H1 (cell line): ENCODE results near the gene TXN2. TPM values are rescaled to one million over a fixed set of nuclear protein-coding genes. Genes with fewer than 3 reads are reported as not detected.

Experiments
- CHD7 ChIP-seq: fragments of 300-600 bp; sonication (generic); IDR thresholded peaks from 2 replicates; pipeline ENCODE4 v1.7.1; 2012; ENCODE audit warnings: low read length, moderate library complexity, mild to moderate bottlenecking, inconsistent platforms; ENCODE audit not compliant: insufficient replicate concordance
- polyA plus RNA-seq, 7 experiments: library from polyadenylated mRNA; depleted of rRNA in 3 of 7; stranded (reverse) in 5 of 7; unstranded in 2 of 7; fragments of >200 nt in 5 of 7; fragments of 200-250 nt in 2 of 7; gene quantifications; 1 replicate in 5 of 7; 2 replicates in 1 of 7; 4 replicates in 1 of 7; pipeline versions ENCODE4 v1.2.1 to v1.2.3, GENCODE V29; 2011 to 2013; ENCODE audit warnings: missing spikeins in 2 of 7, mixed read lengths in 2 of 7
- total RNA-seq: library from RNA; stranded (reverse); fragmentation: NEBNext Ultra II Directional; extraction: Animal tissue kit (Norgen Biotek cat#: 25700); gene quantifications from 2 replicates; pipeline ENCODE4 v1.2.1, GENCODE V29; 2021

TXN2 gene
- total and polyA plus RNA-seq, 2 of the 8 experiments (the other 6 are each of a cell fraction or from before 2014, with no cell fraction given), result 47.5 to 116 TPM

DNA sequence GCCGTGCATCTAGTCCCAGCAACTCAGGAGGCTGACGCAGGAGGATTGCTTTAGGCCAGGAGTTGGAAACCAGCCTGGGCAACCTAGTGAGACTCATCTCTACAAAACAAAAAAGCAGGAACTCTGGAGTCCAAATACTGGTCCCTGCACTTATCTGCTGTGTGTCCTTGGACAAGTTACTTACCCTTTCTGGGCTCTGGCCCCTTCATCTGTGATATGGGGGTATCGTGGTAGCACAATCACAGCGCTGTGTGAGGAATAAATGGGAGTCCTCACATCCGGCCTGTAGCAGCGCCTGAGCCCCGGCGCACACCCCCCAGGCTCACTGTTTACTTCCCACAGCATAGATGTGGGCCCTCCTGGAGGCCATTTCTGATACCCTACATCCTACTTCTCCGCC lies 49.5 kb downstream of the TXN2 start (continued):
- no peak for TF ChIP-seq CHD7
